Loucy (cell line): ENCODE measurements around the gene ITPK1.

ENCODE experiments used
- CTCF ChIP-seq: fragments of 200-600 bp; sonication (generic); conservative IDR thresholded peaks from 2 replicates; pipeline ENCODE4 v1.5.1; 2014; ENCODE audit warnings: mild to moderate bottlenecking, antibody characterized with exemption, low read length
- EZH2phosphoT487 ChIP-seq: fragments of 200-600 bp; IDR thresholded peaks from 2 replicates; pipeline ENCODE4 v1.6.1; 2018; ENCODE audit warnings: antibody characterized with exemption, mild to moderate bottlenecking, moderate library complexity, borderline replicate concordance

- TF ChIP-seq CTCF: no peak
- no peak for TF ChIP-seq EZH2phosphoT487
Observed at GRCh38 chr14:93059260-93059659, 56.5 kb downstream of the ITPK1 start.
